H1 (cell line): Measurements from ENCODE around the gene MED12L. TPM values are rescaled to one million over a fixed set of nuclear protein-coding genes. Genes with fewer than 3 reads are reported as not detected.

Experiments
- CTCF ChIA-PET: fragments of 300-600 bp; sonication (Branson Sonifier 250); formaldehyde crosslinking; loops from one replicate; lab custom pipeline; 2021; ENCODE audit not compliant: partially characterized antibody; lab: Charles Lee
- POLR2A ChIA-PET: fragments of 300-600 bp; sonication (Branson Sonifier 250); formaldehyde crosslinking; loops from one replicate; lab custom pipeline; 2021; ENCODE audit warnings: inconsistent platforms; ENCODE audit not compliant: partially characterized antibody; lab: Charles Lee
- DNase-seq, 2 experiments: peaks; one replicate each; pipeline versions ENCODE4 v3.0.0 to v3.0.0-alpha.2; 2010 to 2022; ENCODE audit warnings: low spot score in 2 of 2, low read depth in 1 of 2, mixed read lengths in 1 of 2
- FAIRE-seq: peaks from 2 replicates; lab custom pipeline; 2011; peaks lifted over from hg19 to GRCh38; lab: Jason Lieb, UNC
- H2AFZ ChIP-seq: 2 replicates; pipeline ENCODE4 v1.8.1; 2012; ENCODE audit warnings: low read length, inconsistent platforms
- H2AK5ac ChIP-seq: 2 replicates; pipeline ENCODE4 v1.6.1; 2013; ENCODE audit warnings: low read depth, low read length
- H2BK120ac ChIP-seq: replicated peaks from 2 replicates; pipeline ENCODE3; 2013; ENCODE audit warnings: low read depth, low read length, inconsistent platforms
- H2BK12ac ChIP-seq: 2 replicates; pipeline ENCODE4 v1.6.1; 2013; ENCODE audit warnings: low read depth, low read length
- H2BK15ac ChIP-seq: 2 replicates; pipeline ENCODE4 v1.6.1; 2013; ENCODE audit warnings: low read length
- H2BK20ac ChIP-seq: 2 replicates; pipeline ENCODE4 v1.6.1; 2013; ENCODE audit warnings: low read length
- H2BK5ac ChIP-seq: 2 replicates; pipeline ENCODE4 v1.6.1; 2013; ENCODE audit warnings: low read depth, low read length
- H3K14ac ChIP-seq: 2 replicates; pipeline ENCODE4 v1.6.1; 2013; ENCODE audit warnings: inconsistent platforms; ENCODE audit not compliant: insufficient read length
- H3K18ac ChIP-seq: 2 replicates; pipeline ENCODE4 v1.6.1; 2013; ENCODE audit warnings: low read length; ENCODE audit errors: extremely low read depth
- H3K23ac ChIP-seq: 2 replicates; pipeline ENCODE4 v1.6.1; 2013; ENCODE audit warnings: inconsistent platforms; ENCODE audit not compliant: insufficient read length
- H3K23me2 ChIP-seq: 2 replicates; pipeline ENCODE4 v1.6.1; 2013; ENCODE audit warnings: low read depth, low read length
- H3K27ac ChIP-seq: 2 replicates; pipeline ENCODE4 v1.6.1; 2011; ENCODE audit warnings: low read depth, low read length, inconsistent platforms
- H3K27me3 ChIP-seq, 4 experiments: replicated peaks in 1 of 4; 1 replicate in 1 of 4; 2 replicates in 3 of 4; pipeline versions ENCODE4 v1.6.1 to v1.8.1; 2011 to 2013; ENCODE audit warnings: low read length in 3 of 4, mild to moderate bottlenecking in 3 of 4, inconsistent platforms in 2 of 4, mixed read lengths in 2 of 4, moderate library complexity in 1 of 4; ENCODE audit not compliant: control insufficient read depth in 3 of 4, insufficient read depth in 3 of 4; ENCODE audit errors: extremely low read depth in 1 of 4
- H3K36me3 ChIP-seq, 4 experiments: 2 replicates each; pipeline versions ENCODE4 v1.6.1 to v1.8.1; 2011 to 2013; ENCODE audit warnings: mild to moderate bottlenecking in 4 of 4, low read length in 3 of 4, moderate library complexity in 2 of 4, control low read depth in 1 of 4, inconsistent platforms in 1 of 4; ENCODE audit not compliant: insufficient read depth in 4 of 4, control insufficient read depth in 2 of 4
- H3K4ac ChIP-seq: replicated peaks from 2 replicates; pipeline ENCODE3; 2013; ENCODE audit warnings: low read length, low read depth, mixed read lengths, inconsistent platforms; ENCODE audit not compliant: insufficient read length
- H3K4me1 ChIP-seq, 4 experiments: replicated peaks in 1 of 4; 1 replicate in 1 of 4; 2 replicates in 3 of 4; pipeline versions ENCODE4 v1.6.1 to v1.8.1; 2011 to 2013; ENCODE audit warnings: low read length in 3 of 4, inconsistent platforms in 2 of 4, mixed read lengths in 1 of 4; ENCODE audit not compliant: insufficient read depth in 4 of 4, control insufficient read depth in 3 of 4
- H3K4me2 ChIP-seq, 2 experiments: 2 replicates each; pipeline versions ENCODE4 v1.6.1 to v1.8.1; 2011 to 2013; ENCODE audit warnings: low read depth in 2 of 2, low read length in 2 of 2, control low read depth in 1 of 2, inconsistent platforms in 1 of 2, mild to moderate bottlenecking in 1 of 2; ENCODE audit not compliant: insufficient read depth in 1 of 2
- H3K4me3 ChIP-seq, 4 experiments: fragments of 200-600, 300-600 bp in 1 of 4; sonication (generic), shearing (Covaris generic), sonication (Bioruptor Twin) in 1 of 4; 2 replicates each; pipeline versions ENCODE4 v1.5.1 to v1.8.1; 2011 to 2016; ENCODE audit warnings: low read length in 4 of 4, low read depth in 3 of 4, control low read depth in 2 of 4, inconsistent platforms in 2 of 4, mild to moderate bottlenecking in 2 of 4, mixed read lengths in 1 of 4, moderate library complexity in 1 of 4; ENCODE audit not compliant: insufficient read depth in 2 of 4; ENCODE audit errors: extremely low read depth in 1 of 4
- H3K56ac ChIP-seq: replicated peaks from 2 replicates; pipeline ENCODE3; 2013; ENCODE audit warnings: low read depth, mild to moderate bottlenecking, mixed read lengths, low read length, inconsistent platforms; ENCODE audit not compliant: insufficient read length
- H3K79me1 ChIP-seq: 2 replicates; pipeline ENCODE4 v1.6.1; 2013; ENCODE audit warnings: low read depth, low read length, control low read depth
- H3K79me2 ChIP-seq, 2 experiments: 2 replicates each; pipeline versions ENCODE4 v1.6.1 to v1.8.1; 2012 to 2013; ENCODE audit warnings: low read length in 2 of 2, mild to moderate bottlenecking in 2 of 2, inconsistent platforms in 1 of 2; ENCODE audit not compliant: insufficient read depth in 2 of 2, control insufficient read depth in 1 of 2
- H3K9ac ChIP-seq, 4 experiments: replicated peaks in 1 of 4; 1 replicate in 1 of 4; 2 replicates in 3 of 4; pipeline versions ENCODE4 v1.6.1 to v1.8.1; 2011 to 2013; ENCODE audit warnings: low read depth in 3 of 4, low read length in 3 of 4, control low read depth in 2 of 4, mild to moderate bottlenecking in 2 of 4, moderate library complexity in 2 of 4, inconsistent platforms in 1 of 4; ENCODE audit errors: extremely low read depth in 1 of 4
- H3K9me3 ChIP-seq, 2 experiments: 2 replicates each; pipeline versions ENCODE4 v1.6.1 to v1.8.1; 2012 to 2013; ENCODE audit warnings: mild to moderate bottlenecking in 2 of 2, moderate library complexity in 2 of 2, control low read depth in 1 of 2, inconsistent platforms in 1 of 2, low read depth in 1 of 2, low read length in 1 of 2, mixed read lengths in 1 of 2; ENCODE audit not compliant: insufficient read depth in 2 of 2
- H4K20me1 ChIP-seq, 2 experiments: replicated peaks in 1 of 2; 2 replicates each; pipeline versions ENCODE3 to v1.8.1; 2011 to 2013; ENCODE audit warnings: inconsistent platforms in 2 of 2, low read length in 2 of 2, mild to moderate bottlenecking in 1 of 2; ENCODE audit not compliant: insufficient read depth in 2 of 2, control insufficient read depth in 1 of 2
- H4K5ac ChIP-seq: 2 replicates; pipeline ENCODE4 v1.6.1; 2013; ENCODE audit warnings: low read length, low read depth, mixed read lengths, inconsistent platforms; ENCODE audit not compliant: insufficient read length
- H4K8ac ChIP-seq: 2 replicates; pipeline ENCODE4 v1.8.0; 2013; ENCODE audit warnings: mild to moderate bottlenecking, moderate library complexity, low read length, inconsistent platforms; ENCODE audit not compliant: insufficient read depth; ENCODE audit errors: extremely low read depth
- H4K91ac ChIP-seq: replicated peaks from 2 replicates; pipeline ENCODE3; 2013; ENCODE audit warnings: low read length, mixed read lengths, inconsistent platforms; ENCODE audit not compliant: insufficient read length
- BCL11A ChIP-seq, 2 experiments: IDR thresholded peaks; one replicate each; pipeline ENCODE4 v1.6.1; 2011; ENCODE audit warnings: low read depth in 2 of 2, low read length in 2 of 2, mild to moderate bottlenecking in 2 of 2
- CTBP2 ChIP-seq: IDR thresholded peaks from 2 replicates; pipeline ENCODE4 v1.7.0; 2011; ENCODE audit warnings: borderline replicate concordance, mild to moderate bottlenecking, moderate library complexity, mixed read lengths, low read length; ENCODE audit not compliant: insufficient read depth, insufficient read length
- HDAC6 ChIP-seq: IDR thresholded peaks from one replicate; pipeline ENCODE4 v1.7.1; 2012; ENCODE audit warnings: low read depth, mild to moderate bottlenecking, inconsistent platforms, low read length, moderate library complexity
- KDM1A ChIP-seq: fragments of 200-600, 300-600 bp; sonication (generic); IDR thresholded peaks from 2 replicates; pipeline ENCODE4 v1.7.1; 2016; ENCODE audit warnings: mild to moderate bottlenecking, low read length, borderline replicate concordance
- MAFK ChIP-seq: IDR thresholded peaks from 2 replicates; pipeline ENCODE4 v1.6.1; 2012; ENCODE audit warnings: low read depth, mild to moderate bottlenecking, improper control_type of control experiment, low read length
- NANOG ChIP-seq: IDR thresholded peaks from 2 replicates; pipeline ENCODE4 v1.6.1; 2011; ENCODE audit warnings: low read length, low read depth, mild to moderate bottlenecking, inconsistent platforms; ENCODE audit not compliant: insufficient read depth, poor library complexity, severe bottlenecking
- POLR2A ChIP-seq, 2 experiments: IDR thresholded peaks; 1 replicate in 1 of 2; 2 replicates in 1 of 2; pipeline ENCODE4 v1.6.1; 2011; ENCODE audit warnings: low read depth in 2 of 2, low read length in 2 of 2, mild to moderate bottlenecking in 2 of 2; ENCODE audit errors: control extremely low read depth in 1 of 2
- RFX5 ChIP-seq: IDR thresholded peaks from 2 replicates; pipeline ENCODE4 v1.6.1; 2011; ENCODE audit warnings: low read depth, low read length, improper control_type of control experiment, borderline replicate concordance
- SIN3A ChIP-seq, 2 experiments: IDR thresholded peaks in 1 of 2; conservative IDR thresholded peaks in 1 of 2; 2 replicates each; pipeline ENCODE4 v1.6.1; 2011 to 2012; ENCODE audit warnings: low read length in 2 of 2, improper control_type of control experiment in 1 of 2, low read depth in 1 of 2, mild to moderate bottlenecking in 1 of 2
- SIX5 ChIP-seq: IDR thresholded peaks from 2 replicates; pipeline ENCODE4 v1.6.1; 2011; ENCODE audit warnings: mild to moderate bottlenecking, low read depth, low read length
- SP1 ChIP-seq: IDR thresholded peaks from 2 replicates; pipeline ENCODE4 v1.6.1; 2011; ENCODE audit warnings: low read depth, low read length
- TAF7 ChIP-seq: optimal IDR thresholded peaks from 2 replicates; pipeline ENCODE3; 2011; ENCODE audit warnings: low read depth, mild to moderate bottlenecking, inconsistent platforms, low read length, moderate library complexity, borderline replicate concordance
- TBP ChIP-seq: IDR thresholded peaks from 2 replicates; pipeline ENCODE4 v1.6.1; 2011; ENCODE audit warnings: low read depth, low read length, improper control_type of control experiment
- WGBS, 2 experiments: shearing (Covaris generic) in 1 of 2; methylation state at CpG; one replicate each; pipeline versions ENCODE4 v1.1.6 to v1.1.7; 2013 to 2015; ENCODE audit warnings: low lambda C conversion rate in 2 of 2, mixed read lengths in 2 of 2, inconsistent platforms in 1 of 2, low coverage in 1 of 2, missing lambda C conversion rate in 1 of 2; ENCODE audit not compliant: insufficient replicate concordance in 2 of 2, insufficient coverage in 1 of 2, insufficient read length in 1 of 2; ENCODE audit errors: extremely low coverage in 1 of 2, missing lambda C conversion rate in 1 of 2; 5-methylcytosine and 5-hydroxymethylcytosine counted together
- polyA plus RNA-seq, 7 experiments: library from polyadenylated mRNA; depleted of rRNA in 3 of 7; stranded (reverse) in 5 of 7; unstranded in 2 of 7; fragments of >200 nt in 5 of 7; fragments of 200-250 nt in 2 of 7; gene quantifications; 1 replicate in 5 of 7; 2 replicates in 1 of 7; 4 replicates in 1 of 7; pipeline versions ENCODE4 v1.2.1 to v1.2.3, GENCODE V29; 2011 to 2013; ENCODE audit warnings: missing spikeins in 2 of 7, mixed read lengths in 2 of 7
- total RNA-seq: library from RNA; stranded (reverse); fragmentation: NEBNext Ultra II Directional; extraction: Animal tissue kit (Norgen Biotek cat#: 25700); gene quantifications from 2 replicates; pipeline ENCODE4 v1.2.1, GENCODE V29; 2021
- TF ChIP-seq, protein P1 (sequence below): IDR thresholded peaks from 2 replicates; pipeline ENCODE4 v1.6.1; 2012; ENCODE audit warnings: inconsistent platforms

The MED12L gene
- total and polyA plus RNA-seq, 2 of the 8 experiments (the other 6 are each of a cell fraction or from before 2014, with no cell fraction given) = 3.6 to 26.2 TPM

DNA sequence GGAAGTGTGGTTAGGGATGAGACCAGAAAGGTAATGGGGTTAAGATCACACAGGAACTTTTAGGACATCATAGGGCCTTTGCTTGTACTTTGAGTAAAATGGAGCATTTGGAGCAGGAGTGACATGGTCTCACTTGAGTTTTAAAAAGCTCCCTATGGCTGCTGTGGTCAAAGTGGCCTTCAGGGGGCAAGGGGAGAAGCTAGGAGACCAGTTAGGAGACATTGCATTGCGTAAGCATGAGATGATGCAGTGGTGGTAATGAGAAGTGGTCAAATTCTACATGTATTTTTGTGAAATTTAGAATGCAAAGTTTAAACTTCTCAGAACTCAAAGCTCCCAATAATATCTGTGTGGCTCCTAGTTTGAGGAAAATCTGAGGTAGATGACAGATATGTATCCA is 27.9 kb downstream of the MED12L start:
- peaks cover 6 to 64% of the 10 kb centered on the region in 2 experiments; a peak in 3 of 4 replicates for H3K79me2 ChIP-seq
- no peak overlapping the region for H3K18ac ChIP-seq
- H4K8ac ChIP-seq = no peak overlapping the region
- H3K9ac ChIP-seq = no peak overlapping the region
- H4K5ac ChIP-seq = no peak overlapping the region
- WGBS, 2 experiments = 95% methylated on average over 1 of the region's 1 CpG; no CpG with 5 or more reads in 1 of the 2 experiments
- peaks cover 0 to 3% (median 0%) of the 10 kb centered on the region in 4 experiments; a peak in 2 of 7 replicates for H3K4me1 ChIP-seq
- FAIRE-seq = no peak
- no peak overlapping the region for H2BK20ac ChIP-seq
- H2BK12ac ChIP-seq = no peak overlapping the region
- H3K14ac ChIP-seq = no peak overlapping the region
- no peak overlapping the region for H2AK5ac ChIP-seq
- no peak overlapping the region for H2AFZ ChIP-seq
- no peak overlapping the region for H4K91ac ChIP-seq
- no peak overlapping the region for H3K4me2 ChIP-seq
- H4K20me1 ChIP-seq = peaks cover 0 to 3% of the 10 kb centered on the region in 2 experiments
- H3K4me3 ChIP-seq = no peak overlapping the region
- CTCF ChIA-PET = interaction anchor here (0.7 to 4.4 kb wide), 10 partner anchors 9 to 325 kb away, joined by 3 to 19 read pairs (median 4); partner anchors contain the start of gene MED12L
- H3K36me3 ChIP-seq = no peaks in the 10 kb centered on the region
- no peak for DNase-seq
- no peak overlapping the region for H3K4ac ChIP-seq
- no peak overlapping the region for H2BK120ac ChIP-seq
- H2BK15ac ChIP-seq = no peak overlapping the region
- H2BK5ac ChIP-seq = no peak overlapping the region
- H3K27ac ChIP-seq = no peak overlapping the region
- H3K27me3 ChIP-seq = no peaks in the 10 kb centered on the region
- H3K23ac ChIP-seq = no peak overlapping the region
- POLR2A ChIA-PET = interaction anchor here (0.6 to 1.2 kb wide), 2 partner anchors 10 to 26 kb away, joined by 3 read pairs; no protein-coding TSS in a partner anchor
- H3K23me2 ChIP-seq = no peaks in the 10 kb centered on the region
- no peaks in the 10 kb centered on the region for H3K9me3 ChIP-seq
- H3K79me1 ChIP-seq = peaks cover 9% of the 10 kb centered on the region
- H3K56ac ChIP-seq = no peak overlapping the region
- TF ChIP-seq MAFK (no peak), BCL11A (IDR thresholded peaks at IDR 0.05; ENCODE audit: low read depth in 2 of 2, low read length in 2 of 2) (no peak), RFX5 (no peak), TBP (no peak), NANOG (no peak), SIX5 (no peak), TAF7 (no peak), HDAC6 (no peak), SIN3A (conservative IDR thresholded peaks at IDR 0.05 in 1 of 2, IDR thresholded peaks at IDR 0.05 in 1 of 2; ENCODE audit: low read depth in 1 of 2, low read length in 2 of 2) (no peak), POLR2A (IDR thresholded peaks at IDR 0.05; ENCODE audit: control extremely low read depth in 1 of 2, low read depth in 2 of 2, low read length in 2 of 2) (no peak), KDM1A (no peak), CTBP2 (no peak), SP1 (no peak)
- TF ChIP-seq, protein P1, sequence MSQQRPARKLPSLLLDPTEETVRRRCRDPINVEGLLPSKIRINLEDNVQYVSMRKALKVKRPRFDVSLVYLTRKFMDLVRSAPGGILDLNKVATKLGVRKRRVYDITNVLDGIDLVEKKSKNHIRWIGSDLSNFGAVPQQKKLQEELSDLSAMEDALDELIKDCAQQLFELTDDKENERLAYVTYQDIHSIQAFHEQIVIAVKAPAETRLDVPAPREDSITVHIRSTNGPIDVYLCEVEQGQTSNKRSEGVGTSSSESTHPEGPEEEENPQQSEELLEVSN = no peak
